ENCODE measurements around the gene CP. TPM values are rescaled to one million over a fixed set of nuclear protein-coding genes. Genes with fewer than 3 reads are reported as not detected.
"Not testable (repeated sequence)": the region's sequence is repeated elsewhere in the genome, so short reads cannot be mapped to it uniquely, and the experiment has no call there.

CP gene
- total RNA-seq: 2.4 and 85.8 TPM in 2 replicates

- DNase-seq (ENCODE audit: low read depth): peak; percentile 96
Measured at GRCh38 chr3:149221783-149222517, at the start of gene CP. TSS of gene CP (minus strand) at chr3:149221829. CDS start at chr3:149221792, 37 bp downstream.

- DNase-seq (ENCODE audit: low read depth): no peak
Measured at GRCh38 chr3:149270180-149270579, 48.6 kb upstream of the CP start.

GRCh38 chr3:149269687-149270086, 48.1 kb upstream of the CP start:
- no peak for DNase-seq (ENCODE audit: low read depth)

- no peak for DNase-seq (ENCODE audit: low read depth)
Measured at GRCh38 chr3:149267565-149267964, 45.9 kb upstream of the CP start.

GRCh38 chr3:149266736-149267135, 45.1 kb upstream of the CP start:
- DNase-seq (ENCODE audit: low read depth): no peak

GRCh38 chr3:149263856-149264255, 42.2 kb upstream of the CP start:
- DNase-seq (ENCODE audit: low read depth): no peak

- DNase-seq (ENCODE audit: low read depth): no peak
Measured at GRCh38 chr3:149258714-149259113, 37.1 kb upstream of the CP start.

- DNase-seq (ENCODE audit: low read depth): no peak
Measured at GRCh38 chr3:149258298-149258697, 36.7 kb upstream of the CP start.

GRCh38 chr3:149252272-149252671, 30.6 kb upstream of the CP start:
- DNase-seq (ENCODE audit: low read depth): no peak

GRCh38 chr3:149251186-149251585, 29.6 kb upstream of the CP start:
- no peak for DNase-seq (ENCODE audit: low read depth)

GRCh38 chr3:149247929-149248691, 26.5 kb upstream of the CP start:
- peak; percentile 58 for DNase-seq (ENCODE audit: low read depth)

- DNase-seq (ENCODE audit: low read depth): peak; percentile 19
Measured at GRCh38 chr3:149247008-149247710, 25.5 kb upstream of the CP start.

GRCh38 chr3:149245738-149246451, 24.3 kb upstream of the CP start:
- DNase-seq (ENCODE audit: low read depth): peak; percentile 83

GRCh38 chr3:149243540-149243939, 21.9 kb upstream of the CP start:
- no peak for DNase-seq (ENCODE audit: low read depth)

GRCh38 chr3:149239357-149239936, 17.8 kb upstream of the CP start:
- DNase-seq (ENCODE audit: low read depth): no peak

- not testable (repeated sequence) for DNase-seq (ENCODE audit: low read depth)
Measured at GRCh38 chr3:149238268-149238667, 16.6 kb upstream of the CP start.

GRCh38 chr3:149235599-149236424, 14.2 kb upstream of the CP start:
- DNase-seq (ENCODE audit: low read depth): no peak

- no peak for DNase-seq (ENCODE audit: low read depth)
Measured at GRCh38 chr3:149234671-149235245, 13.1 kb upstream of the CP start.

- no peak for DNase-seq (ENCODE audit: low read depth)
Measured at GRCh38 chr3:149233323-149233722, 11.7 kb upstream of the CP start.

GRCh38 chr3:149231871-149232270, 10.2 kb upstream of the CP start:
- no peak for DNase-seq (ENCODE audit: low read depth)
